ENCODE results near the gene ADAP2.

GRCh38 chr17:30929081-30929633 lies 7.4 kb downstream of the ADAP2 start:
- TF ChIP-seq POLR2AphosphoS5 (IDR thresholded peaks at IDR 0.05; ENCODE audit: low read depth, low read length) (no peak), TAF1 (IDR thresholded peaks at IDR 0.05; ENCODE audit: borderline replicate concordance, insufficient read depth, low read length) (no peak), FOXP2 (optimal IDR thresholded peaks at IDR 0.05; ENCODE audit: borderline replicate concordance, extremely low read depth, extremely low read length, insufficient read depth) (no peak), REST (IDR thresholded peaks at IDR 0.05; ENCODE audit: insufficient read depth in 1 of 2, low read depth in 2 of 2, low read length in 2 of 2) (no peak), SIN3A (IDR thresholded peaks at IDR 0.05; ENCODE audit: borderline replicate concordance, insufficient read depth, low read length) (no peak)
